GM23338 (cell line): ENCODE results near the gene TTLL5. TPM values are rescaled to one million over a fixed set of nuclear protein-coding genes. Genes with fewer than 3 reads are reported as not detected.

ENCODE experiments used
- ATAC-seq: fragments of 200-7000 bp; cut with Tn5 transposase; 3 replicates; pipeline ENCODE4 v1.9.1; 2020
- DNase-seq: peaks from one replicate; pipeline ENCODE4 v3.0.0-alpha.2; 2015; ENCODE audit warnings: low spot score
- H2AFZ ChIP-seq: fragments of 200-600 bp; sonication (generic); 2 replicates; pipeline ENCODE4 v1.8.0; 2016; ENCODE audit warnings: antibody characterized with exemption, mild to moderate bottlenecking, moderate library complexity
- H3F3A ChIP-seq: fragments of 200-600 bp; sonication (generic); replicated peaks from 2 replicates; pipeline ENCODE4 v1.8.0; 2017; ENCODE audit warnings: antibody characterized with exemption, mixed run types, low read depth
- H3K27ac ChIP-seq: fragments of 200-600 bp; sonication (generic); 2 replicates; pipeline ENCODE4 v1.6.1; 2016; ENCODE audit warnings: low read depth
- H3K27me3 ChIP-seq: fragments of 200-600 bp; sonication (generic); 2 replicates; pipeline ENCODE4 v1.8.0; 2016; ENCODE audit warnings: mild to moderate bottlenecking, mixed run types, moderate library complexity; ENCODE audit not compliant: insufficient read depth
- H3K36me3 ChIP-seq: fragments of 200-600 bp; sonication (generic); 2 replicates; pipeline ENCODE4 v1.8.0; 2016; ENCODE audit warnings: mild to moderate bottlenecking; ENCODE audit not compliant: insufficient read depth
- H3K4me1 ChIP-seq: fragments of 200-600 bp; sonication (generic); 2 replicates; pipeline ENCODE4 v1.8.0; 2016; ENCODE audit warnings: mild to moderate bottlenecking, moderate library complexity; ENCODE audit not compliant: insufficient read depth
- H3K4me2 ChIP-seq: fragments of 200-600 bp; sonication (generic); 2 replicates; pipeline ENCODE4 v1.7.1; 2017; ENCODE audit warnings: mixed run types
- H3K4me3 ChIP-seq: fragments of 200-600 bp; sonication (generic); 2 replicates; pipeline ENCODE4 v1.6.1; 2016; ENCODE audit warnings: mixed run types
- H3K79me2 ChIP-seq: fragments of 200-600 bp; sonication (generic); replicated peaks from 2 replicates; pipeline ENCODE4 v1.8.0; 2017; ENCODE audit warnings: mild to moderate bottlenecking; ENCODE audit not compliant: insufficient read depth
- H3K9me2 ChIP-seq: fragments of 200-600 bp; sonication (generic); 2 replicates; pipeline ENCODE4 v1.8.0; 2017; ENCODE audit not compliant: insufficient read depth
- H4K20me1 ChIP-seq: fragments of 200-600 bp; sonication (generic); replicated peaks from 2 replicates; pipeline ENCODE4 v1.8.0; 2017; ENCODE audit warnings: mild to moderate bottlenecking; ENCODE audit not compliant: insufficient read depth
- H3K27ac Mint-ChIP-seq: 2 replicates; pipeline ENCODE4 v1.8.0; 2020; ENCODE audit warnings: inconsistent platforms, mild to moderate bottlenecking, moderate library complexity, mixed read lengths
- H3K27me3 Mint-ChIP-seq: 3 replicates; pipeline ENCODE4 v1.8.0; 2022; ENCODE audit warnings: low read depth, mild to moderate bottlenecking, moderate library complexity, mixed read lengths, inconsistent platforms; ENCODE audit not compliant: insufficient read depth, poor library complexity
- H3K36me3 Mint-ChIP-seq: 3 replicates; pipeline ENCODE4 v1.8.0; 2021; ENCODE audit warnings: low read depth, mild to moderate bottlenecking, inconsistent platforms, moderate library complexity, mixed read lengths
- H3K4me1 Mint-ChIP-seq: 3 replicates; pipeline ENCODE4 v1.8.0; 2020; ENCODE audit warnings: mild to moderate bottlenecking, inconsistent platforms, mixed read lengths
- H3K4me3 Mint-ChIP-seq: 3 replicates; pipeline ENCODE4 v1.8.0; 2021; ENCODE audit warnings: moderate library complexity, mild to moderate bottlenecking, inconsistent platforms, mixed read lengths
- H3K9me3 Mint-ChIP-seq: 3 replicates; pipeline ENCODE4 v1.8.0; 2020; ENCODE audit warnings: moderate library complexity, mild to moderate bottlenecking, inconsistent platforms, mixed read lengths
- JUNB ChIP-seq: IDR thresholded peaks from one replicate; pipeline ENCODE4 v1.6.1; 2016; ENCODE audit warnings: antibody characterized with exemption; ENCODE audit not compliant: unreplicated experiment
- NANOG ChIP-seq: IDR thresholded peaks from 2 replicates; pipeline ENCODE4 v1.6.1; 2016; ENCODE audit warnings: antibody characterized with exemption, borderline replicate concordance
- POLR2AphosphoS5 ChIP-seq: IDR thresholded peaks from 2 replicates; pipeline ENCODE4 v1.6.1; 2016; ENCODE audit warnings: antibody characterized with exemption, low read depth
- ZNF114 ChIP-seq: fragments of 250-450 bp; sonication (Bioruptor Pico); IDR thresholded peaks from 2 replicates; pipeline ENCODE4 v1.5.0; 2020; ENCODE audit warnings: mild to moderate bottlenecking, moderate library complexity
- polyA plus RNA-seq: library from polyadenylated mRNA; unstranded; fragments of >200 nt; fragmentation: Nextera tagmentation; extraction: Ambion mirVana; gene quantifications from 2 replicates; pipeline ENCODE4 v1.2.1, GENCODE V29; 2016
- total RNA-seq: library from RNA; depleted of rRNA; stranded (reverse); fragments of >200 nt; shearing (Covaris generic); gene quantifications from 2 replicates; pipeline ENCODE4 v1.2.3, GENCODE V29; 2014
- TF ChIP-seq, protein P1 (sequence below): IDR thresholded peaks from 2 replicates; pipeline ENCODE4 v1.6.1; 2016; ENCODE audit warnings: antibody characterized with exemption
- TF ChIP-seq, protein P2 (sequence below): IDR thresholded peaks from one replicate; pipeline ENCODE4 v1.6.1; 2018; ENCODE audit warnings: antibody characterized with exemption; ENCODE audit not compliant: unreplicated experiment

TTLL5 gene
- total and polyA plus RNA-seq, 2 experiments from 2014 or later, result 33.5 to 35.4 TPM

DNA sequence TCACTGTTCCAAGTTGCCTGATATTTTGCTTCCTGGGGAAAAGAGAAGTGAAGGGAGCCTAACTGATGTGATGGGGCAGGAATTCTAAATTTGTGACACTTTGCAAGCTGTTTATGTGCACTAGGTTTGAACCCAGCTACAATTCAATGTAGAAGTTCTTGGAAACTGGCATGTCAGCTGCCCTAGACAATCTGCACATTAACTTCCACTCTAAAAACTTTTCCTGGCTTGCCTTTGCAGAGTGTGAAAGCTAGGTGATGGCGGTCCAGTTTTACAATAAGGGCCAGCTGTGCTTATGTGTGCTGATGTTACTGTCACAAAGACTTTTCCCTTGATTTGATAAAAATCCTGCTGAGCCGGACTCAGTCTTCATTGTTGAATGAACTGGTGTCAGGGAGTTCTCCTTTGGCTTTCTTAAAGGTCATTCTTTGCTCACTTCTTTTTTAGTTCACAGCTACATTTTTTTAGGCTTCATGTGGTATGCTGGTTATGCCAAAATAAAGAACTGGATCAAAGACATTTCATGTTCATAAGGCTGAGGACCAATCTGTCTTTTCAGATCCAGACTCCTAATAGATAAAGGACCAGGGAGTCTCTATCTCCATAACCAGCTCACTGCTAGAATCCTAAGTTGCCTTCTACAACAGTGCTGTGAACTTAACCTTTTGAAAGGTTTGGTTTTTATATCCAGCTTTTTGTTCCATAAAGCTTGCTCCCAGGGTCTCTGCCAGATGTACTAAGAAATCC lies 187.3 kb downstream of the TTLL5 start:
- Histone ChIP-seq H3K79me2 (no peaks in the 10 kb centered on the region), H4K20me1 (no peaks in the 10 kb centered on the region), H2AFZ (no peak overlapping the region), H3K9me2 (no peaks in the 10 kb centered on the region), H3K4me3 (no peak overlapping the region), H3F3A (no peaks in the 10 kb centered on the region), H3K4me1 (peaks cover 7% of the 10 kb centered on the region; the same call in 1 of the 2 replicates), H3K27me3 (no peaks in the 10 kb centered on the region), H3K27ac (no peak overlapping the region), H3K4me2 (no peak overlapping the region), H3K36me3 (no peaks in the 10 kb centered on the region)
- no peak overlapping the region for H3K4me3 Mint-ChIP-seq
- no peaks in the 10 kb centered on the region for H3K27me3 Mint-ChIP-seq
- DNase-seq (no peak), ATAC-seq (no peak)
- TF ChIP-seq, protein P1, sequence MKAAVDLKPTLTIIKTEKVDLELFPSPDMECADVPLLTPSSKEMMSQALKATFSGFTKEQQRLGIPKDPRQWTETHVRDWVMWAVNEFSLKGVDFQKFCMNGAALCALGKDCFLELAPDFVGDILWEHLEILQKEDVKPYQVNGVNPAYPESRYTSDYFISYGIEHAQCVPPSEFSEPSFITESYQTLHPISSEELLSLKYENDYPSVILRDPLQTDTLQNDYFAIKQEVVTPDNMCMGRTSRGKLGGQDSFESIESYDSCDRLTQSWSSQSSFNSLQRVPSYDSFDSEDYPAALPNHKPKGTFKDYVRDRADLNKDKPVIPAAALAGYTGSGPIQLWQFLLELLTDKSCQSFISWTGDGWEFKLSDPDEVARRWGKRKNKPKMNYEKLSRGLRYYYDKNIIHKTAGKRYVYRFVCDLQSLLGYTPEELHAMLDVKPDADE, result no peak
- TF ChIP-seq ZNF114 (CRISPR knock-in tag), result no peak
- no peak for TF ChIP-seq POLR2AphosphoS5
- TF ChIP-seq NANOG, result no peak
- TF ChIP-seq, protein P2, sequence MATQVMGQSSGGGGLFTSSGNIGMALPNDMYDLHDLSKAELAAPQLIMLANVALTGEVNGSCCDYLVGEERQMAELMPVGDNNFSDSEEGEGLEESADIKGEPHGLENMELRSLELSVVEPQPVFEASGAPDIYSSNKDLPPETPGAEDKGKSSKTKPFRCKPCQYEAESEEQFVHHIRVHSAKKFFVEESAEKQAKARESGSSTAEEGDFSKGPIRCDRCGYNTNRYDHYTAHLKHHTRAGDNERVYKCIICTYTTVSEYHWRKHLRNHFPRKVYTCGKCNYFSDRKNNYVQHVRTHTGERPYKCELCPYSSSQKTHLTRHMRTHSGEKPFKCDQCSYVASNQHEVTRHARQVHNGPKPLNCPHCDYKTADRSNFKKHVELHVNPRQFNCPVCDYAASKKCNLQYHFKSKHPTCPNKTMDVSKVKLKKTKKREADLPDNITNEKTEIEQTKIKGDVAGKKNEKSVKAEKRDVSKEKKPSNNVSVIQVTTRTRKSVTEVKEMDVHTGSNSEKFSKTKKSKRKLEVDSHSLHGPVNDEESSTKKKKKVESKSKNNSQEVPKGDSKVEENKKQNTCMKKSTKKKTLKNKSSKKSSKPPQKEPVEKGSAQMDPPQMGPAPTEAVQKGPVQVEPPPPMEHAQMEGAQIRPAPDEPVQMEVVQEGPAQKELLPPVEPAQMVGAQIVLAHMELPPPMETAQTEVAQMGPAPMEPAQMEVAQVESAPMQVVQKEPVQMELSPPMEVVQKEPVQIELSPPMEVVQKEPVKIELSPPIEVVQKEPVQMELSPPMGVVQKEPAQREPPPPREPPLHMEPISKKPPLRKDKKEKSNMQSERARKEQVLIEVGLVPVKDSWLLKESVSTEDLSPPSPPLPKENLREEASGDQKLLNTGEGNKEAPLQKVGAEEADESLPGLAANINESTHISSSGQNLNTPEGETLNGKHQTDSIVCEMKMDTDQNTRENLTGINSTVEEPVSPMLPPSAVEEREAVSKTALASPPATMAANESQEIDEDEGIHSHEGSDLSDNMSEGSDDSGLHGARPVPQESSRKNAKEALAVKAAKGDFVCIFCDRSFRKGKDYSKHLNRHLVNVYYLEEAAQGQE, result no peak
- no peak for TF ChIP-seq JUNB
- H3K4me1 Mint-ChIP-seq, result peaks cover 8% of the 10 kb centered on the region
- H3K9me3 Mint-ChIP-seq, result no peaks in the 10 kb centered on the region
- no peak overlapping the region for H3K27ac Mint-ChIP-seq
- H3K36me3 Mint-ChIP-seq, result no peaks in the 10 kb centered on the region

- Histone ChIP-seq H3K27me3 (no peaks in the 10 kb centered on the region), H3K9me2 (no peaks in the 10 kb centered on the region), H3F3A (no peaks in the 10 kb centered on the region), H3K4me1 (peaks cover 6% of the 10 kb centered on the region; the same call in 1 of the 2 replicates), H3K36me3 (no peaks in the 10 kb centered on the region), H3K4me2 (no peak overlapping the region), H3K4me3 (no peak overlapping the region), H3K27ac (no peak overlapping the region), H2AFZ (no peak overlapping the region), H3K79me2 (no peaks in the 10 kb centered on the region), H4K20me1 (no peaks in the 10 kb centered on the region)
- TF ChIP-seq NANOG, result no peak
- Mint-ChIP-seq H3K9me3 (no peaks in the 10 kb centered on the region), H3K4me3 (no peak overlapping the region), H3K4me1 (peaks cover 5% of the 10 kb centered on the region), H3K27me3 (no peaks in the 10 kb centered on the region), H3K36me3 (no peaks in the 10 kb centered on the region), H3K27ac (no peak overlapping the region)
- no peak for DNase-seq
- no peak for ATAC-seq
Measured at GRCh38 chr14:75849300-75849895, 188.4 kb downstream of the TTLL5 start.
